GM12878 (cell line): Measurements from ENCODE around the gene C17orf113.

Experiments used
- CTCF ChIP-seq, 3 experiments: IDR thresholded peaks in 2 of 3; conservative IDR thresholded peaks in 1 of 3; 2 replicates each; pipeline ENCODE4 v1.5.1; 2011; ENCODE audit warnings: low read depth in 3 of 3, low read length in 3 of 3, mild to moderate bottlenecking in 3 of 3, control low read depth in 2 of 3, moderate library complexity in 2 of 3, inconsistent platforms in 1 of 3, mixed read lengths in 1 of 3; ENCODE audit not compliant: control insufficient read depth in 2 of 3, insufficient read depth in 1 of 3; ENCODE audit errors: extremely low read depth in 1 of 3
- SMAD1 ChIP-seq: fragments of 450-650 bp; IDR thresholded peaks from 2 replicates; pipeline ENCODE4 v1.6.1; 2018; ENCODE audit warnings: mild to moderate bottlenecking, low read depth; ENCODE audit not compliant: partially characterized antibody

GRCh38 chr17:42061646-42062487, 11.5 kb upstream of the C17orf113 start:
- no peak for TF ChIP-seq SMAD1
- TF ChIP-seq CTCF (IDR thresholded peaks at IDR 0.05 in 2 of 3, conservative IDR thresholded peaks at IDR 0.05 in 1 of 3; ENCODE audit: control insufficient read depth in 2 of 3, extremely low read depth in 1 of 3, insufficient read depth in 1 of 3, low read depth in 3 of 3, low read length in 3 of 3): no peak
